HS-5 (cell line): ENCODE measurements around the gene SELENOS.

Source experiments
- DNase-seq: peaks from one replicate; pipeline ENCODE4 v3.0.0-alpha.2; 2012; ENCODE audit warnings: low read depth

The SELENOS gene

GRCh38 chr15:101250873-101251829 lies 26.1 kb downstream of the SELENOS start:
- DNase-seq = no peak

- DNase-seq = peak; percentile 64
These were observed 26.9 kb downstream of the SELENOS start for GRCh38 chr15:101250341-101250831.

- DNase-seq = no peak
These were observed 29.0 kb downstream of the SELENOS start for GRCh38 chr15:101248274-101248673.

GRCh38 chr15:101246824-101247745 lies 30.2 kb downstream of the SELENOS start:
- no peak for DNase-seq

GRCh38 chr15:101246391-101246790 lies 30.9 kb downstream of the SELENOS start:
- DNase-seq = no peak

GRCh38 chr15:101244889-101245668 lies 32.2 kb downstream of the SELENOS start:
- DNase-seq = no peak

- DNase-seq = no peak
These were observed 33.1 kb downstream of the SELENOS start for GRCh38 chr15:101244036-101244781.

GRCh38 chr15:101243420-101243819 lies 33.9 kb downstream of the SELENOS start:
- no peak for DNase-seq

- no peak for DNase-seq
These were observed 34.3 kb downstream of the SELENOS start for GRCh38 chr15:101242999-101243336.

- peak; percentile 60 for DNase-seq
These were observed 34.9 kb downstream of the SELENOS start for GRCh38 chr15:101242160-101242998.

- DNase-seq = no peak
These were observed 36.9 kb downstream of the SELENOS start for GRCh38 chr15:101240358-101240757.

GRCh38 chr15:101239724-101240136 lies 37.6 kb downstream of the SELENOS start:
- no peak for DNase-seq

- no peak for DNase-seq
These were observed 40.0 kb downstream of the SELENOS start for GRCh38 chr15:101237251-101237650.

GRCh38 chr15:101233651-101234280 lies 43.5 kb downstream of the SELENOS start:
- DNase-seq = no peak

GRCh38 chr15:101232677-101233076 lies 44.6 kb downstream of the SELENOS start:
- DNase-seq = no peak

GRCh38 chr15:101228313-101228712 lies 49.0 kb downstream of the SELENOS start:
- no peak for DNase-seq

GRCh38 chr15:101225658-101226057 lies 51.6 kb downstream of the SELENOS start:
- no peak for DNase-seq
